NB4 (cell line): ENCODE results near the gene SLC38A11.

ENCODE experiments used
- CTCF ChIP-seq: IDR thresholded peaks from one replicate; pipeline ENCODE4 v1.5.1; 2012; ENCODE audit warnings: low read depth, low read length
- POLR2A ChIP-seq: IDR thresholded peaks from 2 replicates; pipeline ENCODE4 v1.6.1; 2011; ENCODE audit warnings: mild to moderate bottlenecking; ENCODE audit not compliant: insufficient read length; ENCODE audit errors: extremely low read depth

- TF ChIP-seq CTCF: no peak
- TF ChIP-seq POLR2A: no peak
These were observed 45.0 kb downstream of the SLC38A11 start for GRCh38 chr2:164910101-164910899.
